HAP-1 (cell line): ENCODE data around the gene LTBP4.
"Not testable (repeated sequence)": the region's sequence is repeated elsewhere in the genome, so short reads cannot be mapped to it uniquely, and the experiment has no call there.

Experiments
- DNase-seq, 2 experiments: peaks; one replicate each; pipeline ENCODE4 v3.0.0-alpha.2; 2016 to 2020; ENCODE audit warnings: low spot score in 2 of 2
- H3K27me3 ChIP-seq: fragments of 250-450 bp; sonication (Bioruptor Pico); 2 replicates; pipeline ENCODE4 v1.5.1; 2020; ENCODE audit warnings: low read depth, mild to moderate bottlenecking, moderate library complexity
- H3K36me3 ChIP-seq: fragments of 250-450 bp; sonication (Bioruptor Pico); replicated peaks from 2 replicates; pipeline ENCODE4 v1.5.1; 2020; ENCODE audit warnings: mild to moderate bottlenecking
- H3K4me1 ChIP-seq: fragments of 250-450 bp; sonication (Bioruptor Pico); 2 replicates; pipeline ENCODE4 v1.5.1; 2020; ENCODE audit warnings: mild to moderate bottlenecking
- H3K4me3 ChIP-seq: fragments of 250-450 bp; sonication (Bioruptor Pico); 2 replicates; pipeline ENCODE4 v1.5.1; 2020; ENCODE audit warnings: mild to moderate bottlenecking, moderate library complexity
- H3K9me3 ChIP-seq: fragments of 250-450 bp; sonication (Bioruptor Pico); 2 replicates; pipeline ENCODE4 v1.5.1; 2020; ENCODE audit warnings: mild to moderate bottlenecking, moderate library complexity
- in situ Hi-C: fragments of 300-500 bp; cut with MboI; formaldehyde crosslinking; loops from 3 replicates; pipeline ENCODE4 v1.14.3; 2020; ENCODE audit warnings: low sequenced_read_pairs, inconsistent platforms, mixed read lengths

Gene LTBP4

GRCh38 chr19:40650749-40651305, 49.7 kb downstream of the LTBP4 start:
- H3K27me3 ChIP-seq, result no peaks in the 10 kb centered on the region
- no peaks in the 10 kb centered on the region for H3K9me3 ChIP-seq
- H3K36me3 ChIP-seq, result no peaks in the 10 kb centered on the region
- in situ Hi-C loops, result loop anchor here (25.0 kb wide), 1 partner anchor 261 kb away; no protein-coding TSS in a partner anchor
- H3K4me3 ChIP-seq, result no peak overlapping the region
- peaks cover under 1% of the 10 kb centered on the region; the same call in 1 of the 2 replicates for H3K4me1 ChIP-seq
- no peak for DNase-seq

- not testable (repeated sequence) for DNase-seq, H3K4me3 ChIP-seq, H3K36me3 ChIP-seq, H3K9me3 ChIP-seq, H3K27me3 ChIP-seq, H3K4me1 ChIP-seq
- in situ Hi-C loops, result loop anchor here (25.0 kb wide), 1 partner anchor 260 kb away; no protein-coding TSS in a partner anchor
Measured at GRCh38 chr19:40652303-40652702, 51.1 kb downstream of the LTBP4 start.

GRCh38 chr19:40655684-40656083, 54.5 kb downstream of the LTBP4 start:
- not testable (repeated sequence) for H3K4me3 ChIP-seq, H3K27me3 ChIP-seq, H3K36me3 ChIP-seq, H3K4me1 ChIP-seq, H3K9me3 ChIP-seq, DNase-seq
- in situ Hi-C loops, result loop anchor here (25.0 kb wide), 1 partner anchor 257 kb away; no protein-coding TSS in a partner anchor

GRCh38 chr19:40658031-40658430, 56.9 kb downstream of the LTBP4 start:
- DNase-seq, result no peak
- no peaks in the 10 kb centered on the region for H3K9me3 ChIP-seq
- no peak overlapping the region for H3K4me3 ChIP-seq
- H3K27me3 ChIP-seq, result no peaks in the 10 kb centered on the region
- H3K4me1 ChIP-seq, result 0 out of 2 replicates have a peak, but pooled peaks cover under 1% of the 10 kb centered on the region
- in situ Hi-C loops, result loop anchor here (25.0 kb wide), 1 partner anchor 254 kb away; no protein-coding TSS in a partner anchor
- H3K36me3 ChIP-seq, result no peaks in the 10 kb centered on the region

- no peaks in the 10 kb centered on the region for H3K36me3 ChIP-seq
- H3K27me3 ChIP-seq, result no peaks in the 10 kb centered on the region
- no peak for DNase-seq
- H3K9me3 ChIP-seq, result no peaks in the 10 kb centered on the region
- no peak overlapping the region for H3K4me3 ChIP-seq
- in situ Hi-C loops, result loop anchor here (25.0 kb wide), 1 partner anchor 253 kb away; no protein-coding TSS in a partner anchor
- H3K4me1 ChIP-seq, result peaks cover 7% of the 10 kb centered on the region; the same call in 1 of the 2 replicates
Measured at GRCh38 chr19:40659116-40659515, 57.9 kb downstream of the LTBP4 start.

- in situ Hi-C loops, result loop anchor here (25.0 kb wide), 1 partner anchor 253 kb away; no protein-coding TSS in a partner anchor
- no peak for DNase-seq
Measured at GRCh38 chr19:40659566-40659965, 58.4 kb downstream of the LTBP4 start.

GRCh38 chr19:40661616-40662015, 60.4 kb downstream of the LTBP4 start:
- peaks cover 7% of the 10 kb centered on the region; the same call in 1 of the 2 replicates for H3K4me1 ChIP-seq
- no peaks in the 10 kb centered on the region for H3K36me3 ChIP-seq
- in situ Hi-C loops, result loop anchor here (10.0 to 25.0 kb wide), 3 partner anchors 163 to 483 kb away; no protein-coding TSS in a partner anchor
- H3K9me3 ChIP-seq, result no peaks in the 10 kb centered on the region
- peak; percentile 29 to 33 for DNase-seq
- H3K4me3 ChIP-seq, result no peak overlapping the region
- H3K27me3 ChIP-seq, result no peaks in the 10 kb centered on the region

More at GRCh38 chr19:40659566-40659965, 58.4 kb downstream of the LTBP4 start:
- peaks cover 7% of the 10 kb centered on the region; the same call in 1 of the 2 replicates for H3K4me1 ChIP-seq
- H3K36me3 ChIP-seq, result no peaks in the 10 kb centered on the region
- no peaks in the 10 kb centered on the region for H3K9me3 ChIP-seq
- H3K27me3 ChIP-seq, result no peaks in the 10 kb centered on the region
- H3K4me3 ChIP-seq, result no peak overlapping the region

- peaks cover 7% of the 10 kb centered on the region; the same call in 1 of the 2 replicates for H3K4me1 ChIP-seq
- no peaks in the 10 kb centered on the region for H3K27me3 ChIP-seq
- peaks cover 5% of the 10 kb centered on the region for H3K36me3 ChIP-seq
- no peaks in the 10 kb centered on the region for H3K9me3 ChIP-seq
- in situ Hi-C loops, result loop anchor here (10.0 to 25.0 kb wide), 3 partner anchors 162 to 482 kb away; no protein-coding TSS in a partner anchor
- peak; percentile 76 to 96 for DNase-seq
- peak overlapping the region; percentile 41 for H3K4me3 ChIP-seq
Measured at GRCh38 chr19:40662925-40663694, 61.9 kb downstream of the LTBP4 start.

- in situ Hi-C loops, result loop anchor here (10.0 to 25.0 kb wide), 3 partner anchors 161 to 481 kb away; no protein-coding TSS in a partner anchor
- Histone ChIP-seq H3K4me3 (peak overlapping the region; percentile 41), H3K36me3 (peaks cover 14% of the 10 kb centered on the region), H3K27me3 (no peaks in the 10 kb centered on the region), H3K4me1 (peaks cover 7% of the 10 kb centered on the region; the same call in 1 of the 2 replicates), H3K9me3 (no peaks in the 10 kb centered on the region)
- DNase-seq, result no peak
Measured at GRCh38 chr19:40663695-40664692, 62.8 kb downstream of the LTBP4 start.

GRCh38 chr19:40666803-40667438, 65.8 kb downstream of the LTBP4 start:
- Histone ChIP-seq H3K4me3 (no peak overlapping the region), H3K27me3 (no peaks in the 10 kb centered on the region), H3K36me3 (peaks cover 32% of the 10 kb centered on the region), H3K4me1 (peaks cover 7% of the 10 kb centered on the region; the same call in 1 of the 2 replicates), H3K9me3 (no peaks in the 10 kb centered on the region)
- no peak for DNase-seq
- in situ Hi-C loops, result loop anchor here (10.0 to 25.0 kb wide), 3 partner anchors 158 to 478 kb away; no protein-coding TSS in a partner anchor

GRCh38 chr19:40667602-40668001, 66.4 kb downstream of the LTBP4 start:
- in situ Hi-C loops, result loop anchor here (10.0 to 25.0 kb wide), 3 partner anchors 157 to 477 kb away; no protein-coding TSS in a partner anchor
- DNase-seq, result no peak
- Histone ChIP-seq H3K4me1 (peaks cover 7% of the 10 kb centered on the region; the same call in 1 of the 2 replicates), H3K27me3 (no peaks in the 10 kb centered on the region), H3K9me3 (no peaks in the 10 kb centered on the region), H3K36me3 (peaks cover 39% of the 10 kb centered on the region), H3K4me3 (no peak overlapping the region)

GRCh38 chr19:40668991-40669614, 67.9 kb downstream of the LTBP4 start:
- Histone ChIP-seq H3K4me3 (no peak overlapping the region), H3K27me3 (no peaks in the 10 kb centered on the region), H3K36me3 (peaks cover 52% of the 10 kb centered on the region), H3K4me1 (no peaks in the 10 kb centered on the region), H3K9me3 (no peaks in the 10 kb centered on the region)
- in situ Hi-C loops, result loop anchor here (10.0 to 25.0 kb wide), 3 partner anchors 156 to 476 kb away; no protein-coding TSS in a partner anchor
- no peak for DNase-seq
